Fibroblast of mammary gland (primary cell): ENCODE data around the gene RPUSD1.
"Not testable (repeated sequence)": the region's sequence is repeated elsewhere in the genome, so short reads cannot be mapped to it uniquely, and the experiment has no call there.

Experiments
- DNase-seq: peaks from one replicate; pipeline ENCODE4 v3.0.0-alpha.2; 2010; ENCODE audit warnings: low read depth
- H3K4me3 ChIP-seq: 2 replicates; pipeline ENCODE4 v1.5.1; 2011; ENCODE audit warnings: low read depth, mild to moderate bottlenecking, low read length, moderate library complexity; ENCODE audit not compliant: control insufficient read depth
- TF ChIP-seq, protein P1 (sequence below): conservative IDR thresholded peaks from 2 replicates; pipeline ENCODE4 v1.5.1; 2011; ENCODE audit warnings: low read depth, low read length, inconsistent platforms; ENCODE audit not compliant: control insufficient read depth, insufficient read depth

The RPUSD1 gene, protein sequence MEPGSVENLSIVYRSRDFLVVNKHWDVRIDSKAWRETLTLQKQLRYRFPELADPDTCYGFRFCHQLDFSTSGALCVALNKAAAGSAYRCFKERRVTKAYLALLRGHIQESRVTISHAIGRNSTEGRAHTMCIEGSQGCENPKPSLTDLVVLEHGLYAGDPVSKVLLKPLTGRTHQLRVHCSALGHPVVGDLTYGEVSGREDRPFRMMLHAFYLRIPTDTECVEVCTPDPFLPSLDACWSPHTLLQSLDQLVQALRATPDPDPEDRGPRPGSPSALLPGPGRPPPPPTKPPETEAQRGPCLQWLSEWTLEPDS

DNA sequence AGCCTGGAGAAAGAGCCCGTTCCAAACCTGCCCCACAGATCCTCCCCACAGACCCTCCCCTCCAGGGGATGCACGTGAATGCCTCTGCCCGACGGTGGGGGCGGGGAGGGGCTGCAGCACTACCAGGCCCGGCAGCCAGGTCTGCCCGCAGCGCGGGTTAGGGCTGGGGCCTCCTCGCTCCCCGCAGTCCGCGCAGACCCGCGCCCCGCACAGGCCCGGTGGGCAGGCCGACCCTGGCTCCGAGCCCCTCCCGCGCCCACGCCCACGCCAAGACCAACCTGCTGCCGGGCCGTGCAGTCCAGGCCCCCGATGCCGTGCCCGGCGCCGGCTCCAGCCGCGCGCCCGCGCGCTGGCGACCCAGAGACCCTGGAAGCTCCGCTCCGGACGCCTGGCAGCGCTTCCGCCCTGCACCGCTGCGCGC lies at the start of gene RPUSD1:
Gene RPUSD1 (minus strand): TSS at position 404 of the 421 bp plus-strand sequence. CDS start 644 bp downstream, outside the sequence.
- TF ChIP-seq, protein P1, sequence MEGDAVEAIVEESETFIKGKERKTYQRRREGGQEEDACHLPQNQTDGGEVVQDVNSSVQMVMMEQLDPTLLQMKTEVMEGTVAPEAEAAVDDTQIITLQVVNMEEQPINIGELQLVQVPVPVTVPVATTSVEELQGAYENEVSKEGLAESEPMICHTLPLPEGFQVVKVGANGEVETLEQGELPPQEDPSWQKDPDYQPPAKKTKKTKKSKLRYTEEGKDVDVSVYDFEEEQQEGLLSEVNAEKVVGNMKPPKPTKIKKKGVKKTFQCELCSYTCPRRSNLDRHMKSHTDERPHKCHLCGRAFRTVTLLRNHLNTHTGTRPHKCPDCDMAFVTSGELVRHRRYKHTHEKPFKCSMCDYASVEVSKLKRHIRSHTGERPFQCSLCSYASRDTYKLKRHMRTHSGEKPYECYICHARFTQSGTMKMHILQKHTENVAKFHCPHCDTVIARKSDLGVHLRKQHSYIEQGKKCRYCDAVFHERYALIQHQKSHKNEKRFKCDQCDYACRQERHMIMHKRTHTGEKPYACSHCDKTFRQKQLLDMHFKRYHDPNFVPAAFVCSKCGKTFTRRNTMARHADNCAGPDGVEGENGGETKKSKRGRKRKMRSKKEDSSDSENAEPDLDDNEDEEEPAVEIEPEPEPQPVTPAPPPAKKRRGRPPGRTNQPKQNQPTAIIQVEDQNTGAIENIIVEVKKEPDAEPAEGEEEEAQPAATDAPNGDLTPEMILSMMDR = no peak
- peak within 1 kb of the TSS; percentile 82 for H3K4me3 ChIP-seq
- no peak for DNase-seq

DNA sequence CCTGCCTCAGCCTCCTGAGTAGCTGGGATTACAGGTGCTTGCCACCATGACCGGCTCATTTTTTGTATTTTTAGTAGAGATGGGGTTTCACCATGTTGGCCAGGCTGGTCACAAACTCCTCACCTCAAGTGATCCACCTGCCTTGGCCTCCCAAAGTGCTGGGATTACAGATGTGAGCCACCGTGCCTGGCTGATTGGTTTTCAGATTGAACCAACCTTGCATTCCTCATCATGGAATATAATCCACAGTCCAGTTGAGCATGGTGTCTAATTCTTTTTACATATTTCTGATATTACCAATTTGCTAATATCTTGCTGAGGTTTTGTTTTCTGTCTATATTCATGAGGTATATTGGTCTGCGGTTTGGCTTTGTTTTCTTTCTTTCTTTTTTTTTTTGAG lies 48.6 kb upstream of the RPUSD1 start:
- not testable (repeated sequence) for DNase-seq, H3K4me3 ChIP-seq

DNA sequence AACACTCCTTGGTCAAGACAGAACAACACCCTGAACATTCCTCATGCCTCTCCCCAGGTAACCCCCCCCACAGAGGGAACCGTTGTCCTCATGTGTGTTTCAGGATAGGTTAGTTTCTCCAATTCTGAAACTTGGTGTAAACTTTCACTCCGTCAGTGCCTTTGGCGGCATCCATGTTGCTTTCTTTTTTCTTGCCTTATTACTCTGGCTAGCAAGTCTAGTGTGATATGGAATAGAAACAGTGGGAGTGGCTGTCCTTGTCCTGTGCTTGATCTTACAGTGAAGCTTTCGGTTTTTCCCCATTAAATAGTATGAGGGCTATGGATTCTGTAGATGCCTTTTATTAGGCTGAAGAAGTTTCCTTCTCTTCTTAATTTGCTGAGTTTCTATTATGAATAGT lies 48.0 kb upstream of the RPUSD1 start:
- H3K4me3 ChIP-seq = no peak overlapping the region
- DNase-seq = no peak
- TF ChIP-seq, protein P1 = no peak

DNA sequence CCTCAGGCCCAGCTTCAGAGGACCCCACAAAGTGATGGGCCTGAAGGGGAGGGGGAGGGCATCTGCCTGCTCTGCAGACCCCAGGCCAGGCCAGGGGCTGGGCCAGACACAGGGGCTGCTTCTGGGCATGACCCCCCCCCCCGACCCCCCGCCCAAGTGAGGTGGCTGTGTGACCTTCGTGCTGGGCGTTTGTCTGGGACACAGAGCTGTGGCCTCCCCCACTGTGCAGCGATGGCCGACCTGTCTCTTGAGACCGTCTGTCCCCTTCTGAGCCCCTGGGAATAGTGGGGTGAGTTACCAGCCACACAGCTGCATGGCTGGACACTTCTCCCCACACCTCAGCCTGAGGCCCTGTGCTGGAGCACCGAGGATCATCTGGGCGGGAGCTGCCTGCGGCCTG lies 47.2 kb upstream of the RPUSD1 start:
- DNase-seq = no peak
- no peak overlapping the region for H3K4me3 ChIP-seq
- TF ChIP-seq, protein P1 = no peak

DNA sequence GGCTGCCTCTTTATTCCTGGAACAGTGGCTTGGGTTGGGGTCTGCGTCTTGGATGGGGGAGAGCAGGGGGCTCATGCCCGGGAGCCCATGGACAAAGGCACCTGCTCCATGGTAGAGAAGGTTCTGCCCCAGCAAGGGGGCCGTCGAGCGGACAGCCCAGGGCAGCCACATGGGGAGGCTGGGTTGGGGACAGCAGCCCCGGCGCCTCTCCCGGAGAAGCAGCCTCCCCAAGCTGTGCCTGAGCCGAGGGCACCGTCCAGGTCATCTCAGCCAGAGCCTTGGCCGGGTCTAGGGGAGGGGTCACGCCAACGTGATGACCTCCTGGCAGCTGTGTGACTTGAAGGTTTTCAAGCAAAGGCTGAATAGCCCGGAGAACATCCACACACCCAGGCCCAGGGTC lies 45.2 kb upstream of the RPUSD1 start:
- DNase-seq = no peak
- TF ChIP-seq, protein P1 = no peak
- no peak overlapping the region for H3K4me3 ChIP-seq

DNA sequence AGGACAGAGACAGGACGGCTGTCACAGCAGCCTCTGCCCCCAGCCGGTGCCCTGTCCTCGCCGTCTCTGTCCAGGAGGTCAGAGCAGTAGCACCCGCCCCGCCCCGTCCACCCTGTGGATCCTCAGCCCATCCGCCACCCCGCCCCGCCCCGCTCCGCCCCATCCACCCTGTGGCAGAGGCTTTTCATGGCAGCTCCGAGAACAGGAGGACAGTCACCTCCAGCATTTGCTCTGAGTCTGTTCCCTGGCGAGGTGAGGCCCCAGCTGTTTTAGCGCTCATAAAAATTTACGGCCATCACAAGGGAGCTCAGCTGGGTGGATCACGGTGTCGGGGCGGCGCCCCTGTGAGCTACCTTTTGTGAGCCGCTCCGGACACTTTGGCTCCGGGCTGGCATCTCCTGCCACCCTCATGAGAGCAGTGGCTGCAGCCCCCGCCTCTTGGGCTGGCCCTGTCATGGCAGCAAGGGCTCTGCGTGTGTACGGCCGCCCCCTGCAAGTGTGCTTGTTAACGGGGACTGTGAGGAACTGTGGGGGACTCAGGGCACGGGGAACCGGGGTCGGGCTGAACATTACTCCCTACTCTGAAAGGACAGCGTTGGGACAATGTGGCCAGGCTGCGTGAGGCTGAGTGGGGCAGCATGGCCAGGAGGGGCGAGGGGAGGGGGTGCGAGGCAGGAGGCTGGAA lies 44.6 kb upstream of the RPUSD1 start:
- TF ChIP-seq, protein P1 = no peak
- H3K4me3 ChIP-seq = no peak overlapping the region
- DNase-seq = no peak
